ENCODE results near the gene GRID1.

DNA sequence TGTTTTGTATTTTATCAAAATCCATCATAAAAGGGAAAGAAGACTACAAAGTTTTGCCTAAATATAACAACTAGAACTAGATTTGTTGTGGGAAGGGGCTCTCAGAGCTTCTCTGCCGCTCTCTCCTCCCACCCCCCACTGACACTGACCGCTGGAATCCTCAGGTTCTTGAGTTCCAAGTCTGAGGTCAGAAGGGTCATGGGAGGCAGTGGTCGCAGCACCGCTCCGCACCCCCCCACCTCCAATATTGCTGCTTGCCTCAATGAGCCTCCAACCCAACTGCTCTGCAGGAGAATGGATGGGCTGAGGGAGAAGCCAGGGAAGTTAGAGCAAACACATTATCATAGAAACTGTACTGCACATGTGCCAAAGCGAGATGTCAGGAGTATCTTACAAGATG is 359.4 kb downstream of the GRID1 start:
- TF ChIP-seq GATA2 (IDR thresholded peaks at IDR 0.05; ENCODE audit: low read depth, low read length) (no peak), GATA3 (IDR thresholded peaks at IDR 0.05; ENCODE audit: low read depth, low read length) (no peak)

Data from SH-SY5Y (cell line).